Fibroblast of the aortic adventitia (primary cell): ENCODE measurements around the gene HOMER3. TPM values are rescaled to one million over a fixed set of nuclear protein-coding genes. Genes with fewer than 3 reads are reported as not detected.
A peak's percentile ranks its signal among the peaks of the same experiment; 100 is the strongest.

Experiments
- DNase-seq: peaks from one replicate; pipeline ENCODE4 v3.0.0-alpha.2; 2010; ENCODE audit warnings: low read depth
- H3K4me3 ChIP-seq: 2 replicates; pipeline ENCODE4 v1.5.1; 2011; ENCODE audit warnings: low read depth, mild to moderate bottlenecking, control low read depth, low read length, moderate library complexity
- total RNA-seq: library from RNA; depleted of rRNA; stranded (reverse); fragments of >200 nt; gene quantifications from 2 replicates; pipeline ENCODE4 v1.2.3, GENCODE V29; 2012; ENCODE audit warnings: low replicate concordance
- TF ChIP-seq, protein P1 (sequence below): IDR thresholded peaks from 2 replicates; pipeline ENCODE4 v1.5.1; 2011; ENCODE audit warnings: mild to moderate bottlenecking, low read length, control low read depth, inconsistent platforms; ENCODE audit not compliant: insufficient read depth

Gene HOMER3
- total RNA-seq, 1 donor, result 68.7 TPM

GRCh38 chr19:18898081-18898606, 42.9 kb downstream of the HOMER3 start:
- TF ChIP-seq, protein P1, sequence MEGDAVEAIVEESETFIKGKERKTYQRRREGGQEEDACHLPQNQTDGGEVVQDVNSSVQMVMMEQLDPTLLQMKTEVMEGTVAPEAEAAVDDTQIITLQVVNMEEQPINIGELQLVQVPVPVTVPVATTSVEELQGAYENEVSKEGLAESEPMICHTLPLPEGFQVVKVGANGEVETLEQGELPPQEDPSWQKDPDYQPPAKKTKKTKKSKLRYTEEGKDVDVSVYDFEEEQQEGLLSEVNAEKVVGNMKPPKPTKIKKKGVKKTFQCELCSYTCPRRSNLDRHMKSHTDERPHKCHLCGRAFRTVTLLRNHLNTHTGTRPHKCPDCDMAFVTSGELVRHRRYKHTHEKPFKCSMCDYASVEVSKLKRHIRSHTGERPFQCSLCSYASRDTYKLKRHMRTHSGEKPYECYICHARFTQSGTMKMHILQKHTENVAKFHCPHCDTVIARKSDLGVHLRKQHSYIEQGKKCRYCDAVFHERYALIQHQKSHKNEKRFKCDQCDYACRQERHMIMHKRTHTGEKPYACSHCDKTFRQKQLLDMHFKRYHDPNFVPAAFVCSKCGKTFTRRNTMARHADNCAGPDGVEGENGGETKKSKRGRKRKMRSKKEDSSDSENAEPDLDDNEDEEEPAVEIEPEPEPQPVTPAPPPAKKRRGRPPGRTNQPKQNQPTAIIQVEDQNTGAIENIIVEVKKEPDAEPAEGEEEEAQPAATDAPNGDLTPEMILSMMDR, result no peak
- H3K4me3 ChIP-seq, result no peak overlapping the region
- DNase-seq, result peak; percentile 47

- no peak for DNase-seq
- TF ChIP-seq, protein P1, result no peak
- H3K4me3 ChIP-seq, result no peak overlapping the region
Observed at GRCh38 chr19:18897094-18898029, 43.7 kb downstream of the HOMER3 start.

- no peak for DNase-seq
- TF ChIP-seq, protein P1, result no peak
- H3K4me3 ChIP-seq, result no peak overlapping the region
Observed at GRCh38 chr19:18896421-18896841, 44.6 kb downstream of the HOMER3 start.

DNA sequence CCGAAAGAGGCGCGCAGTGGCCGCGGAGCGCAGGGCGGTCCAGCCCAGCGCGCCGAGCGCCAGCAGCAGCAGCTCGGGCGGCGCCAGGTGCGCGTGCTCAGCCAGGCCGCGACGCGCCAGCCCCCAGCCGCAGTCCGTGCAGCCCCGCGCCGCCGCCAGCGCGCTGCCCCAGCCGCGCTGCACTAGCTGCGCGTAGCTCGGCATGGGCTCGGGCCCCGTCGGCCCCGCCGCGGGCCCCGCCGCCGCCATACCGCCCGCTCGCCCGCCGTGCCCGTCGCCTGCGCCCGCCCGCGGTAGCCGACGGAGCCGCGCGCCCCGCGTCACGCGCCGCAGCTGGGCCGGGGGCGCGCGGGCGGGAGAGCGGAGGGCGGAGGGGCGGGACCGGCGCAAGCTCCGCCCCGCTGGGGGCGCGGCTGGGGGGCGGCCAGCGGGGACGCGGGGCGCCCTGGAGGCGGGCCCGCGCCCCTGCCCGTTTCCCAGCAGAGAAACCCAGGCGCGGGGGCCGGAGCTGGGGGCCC, 45.1 kb downstream of the HOMER3 start, which contains the start of gene CERS1:
TSS of gene CERS1 (minus strand) at position 335 of the 518 bp plus-strand sequence. CDS start at position 249, 86 bp downstream.
- H3K4me3 ChIP-seq, result peak within 1 kb of the TSS; percentile 64
- no peak for DNase-seq
- TF ChIP-seq, protein P1, result no peak

DNA sequence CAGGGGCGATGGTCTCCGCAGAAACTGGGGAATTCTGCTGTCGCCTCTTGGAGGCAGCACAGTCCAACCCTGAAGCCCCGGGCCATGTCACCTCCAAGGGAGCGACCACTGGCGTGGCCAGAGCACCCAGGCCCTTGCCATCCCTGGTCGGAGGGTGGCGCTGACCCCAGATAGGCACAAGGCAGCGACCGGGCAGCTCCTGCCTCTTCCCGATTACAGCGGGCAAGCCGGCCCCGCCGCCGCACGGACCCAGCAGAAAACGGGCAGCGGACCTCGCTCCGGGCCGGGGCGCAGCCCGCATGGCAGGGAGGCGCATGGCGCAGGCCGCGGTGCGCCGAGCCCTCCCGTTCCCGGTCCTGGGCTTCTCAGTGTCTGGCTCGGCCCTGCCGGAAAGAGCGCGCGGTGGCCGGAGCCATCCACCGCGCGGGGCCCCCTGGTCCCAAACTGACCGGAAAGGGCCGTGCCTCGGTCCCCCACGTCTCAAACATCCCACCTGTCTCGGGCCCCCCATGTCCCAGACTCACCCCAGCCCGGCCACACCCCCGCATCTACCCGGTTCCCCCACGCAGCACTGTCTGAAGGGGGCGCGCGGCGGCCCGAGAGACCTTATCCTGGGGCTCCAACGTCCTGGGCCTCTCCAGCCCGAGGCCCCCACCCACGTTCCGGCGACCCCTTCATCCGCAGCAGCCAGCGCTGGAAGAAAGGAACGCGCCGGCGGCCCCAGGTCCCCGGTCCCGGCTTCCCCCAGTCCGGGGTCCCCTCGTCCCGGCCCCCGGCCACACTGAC, 45.8 kb downstream of the HOMER3 start:
- TF ChIP-seq, protein P1, result peak; percentile 43
- DNase-seq, result peak; percentile 24

More for the DNA sequence above, 45.8 kb downstream of the HOMER3 start:
- H3K4me3 ChIP-seq, result peak overlapping the region; percentile 64
